ENCODE measurements around the gene TMEM132D.
"Not testable (repeated sequence)": the region's sequence is repeated elsewhere in the genome, so short reads cannot be mapped to it uniquely, and the experiment has no call there.

Gene TMEM132D

GRCh38 chr12:129195081-129195480, 708.7 kb downstream of the TMEM132D start:
- DNase-seq (ENCODE audit: extremely low read depth, low read depth) = no peak
- no peak for TF ChIP-seq CTCF (IDR thresholded peaks at IDR 0.05; ENCODE audit: low read depth, low read length)

DNA sequence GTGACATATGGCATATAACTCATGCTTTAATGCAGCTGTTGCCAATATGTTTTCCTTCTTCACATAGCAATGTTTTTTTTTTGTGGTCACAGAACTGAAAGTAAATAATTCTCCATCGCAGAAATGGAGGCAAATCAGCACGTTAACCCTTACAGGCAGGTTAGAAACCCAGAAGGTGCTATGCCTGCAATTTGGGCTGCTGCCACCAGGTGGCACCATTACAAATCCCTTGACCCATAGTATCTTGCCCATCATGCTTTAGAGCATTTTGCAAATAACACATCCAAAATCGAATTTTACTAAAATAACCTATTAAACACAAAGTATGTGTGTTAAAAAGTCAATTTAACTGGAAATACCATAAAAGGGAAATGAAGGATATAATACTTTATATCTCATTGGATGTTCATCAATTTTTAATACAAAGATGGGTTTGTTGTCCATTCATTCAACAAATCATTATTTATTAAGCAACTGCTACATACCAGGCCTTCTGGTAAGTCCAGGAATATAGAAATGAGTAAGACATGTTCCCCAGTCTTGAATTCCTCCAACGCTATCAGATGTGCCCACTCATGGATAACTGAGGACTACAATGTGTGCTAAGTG, 710.5 kb downstream of the TMEM132D start:
- DNase-seq (ENCODE audit: extremely low read depth, low read depth) = no peak
- peak; percentile 27 for TF ChIP-seq CTCF (IDR thresholded peaks at IDR 0.05; ENCODE audit: low read depth, low read length)

DNA sequence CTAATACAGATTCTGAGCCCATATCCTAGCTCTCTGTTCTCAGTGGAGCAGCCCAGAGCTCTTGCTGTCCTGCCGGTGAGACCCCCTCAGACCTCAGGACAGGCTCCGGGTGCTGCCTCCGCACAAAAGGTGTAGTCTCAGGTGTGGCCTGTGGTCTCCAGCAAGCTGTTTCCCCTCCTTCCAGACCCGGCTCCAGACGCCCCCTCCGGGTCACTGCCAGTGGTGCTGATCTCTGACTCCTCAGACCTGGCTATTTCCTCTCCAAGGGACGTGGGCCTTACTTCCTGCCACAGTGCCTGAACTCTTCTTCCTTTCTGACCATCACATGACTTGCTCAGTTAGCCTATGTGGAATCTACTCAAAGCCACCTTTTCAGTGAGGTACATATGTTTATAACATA, 713.0 kb downstream of the TMEM132D start:
- no peak for TF ChIP-seq CTCF (IDR thresholded peaks at IDR 0.05; ENCODE audit: low read depth, low read length)
- no peak for DNase-seq (ENCODE audit: extremely low read depth, low read depth)

GRCh38 chr12:129189879-129190278, 713.9 kb downstream of the TMEM132D start:
- not testable (repeated sequence) for DNase-seq (ENCODE audit: extremely low read depth, low read depth)

DNA sequence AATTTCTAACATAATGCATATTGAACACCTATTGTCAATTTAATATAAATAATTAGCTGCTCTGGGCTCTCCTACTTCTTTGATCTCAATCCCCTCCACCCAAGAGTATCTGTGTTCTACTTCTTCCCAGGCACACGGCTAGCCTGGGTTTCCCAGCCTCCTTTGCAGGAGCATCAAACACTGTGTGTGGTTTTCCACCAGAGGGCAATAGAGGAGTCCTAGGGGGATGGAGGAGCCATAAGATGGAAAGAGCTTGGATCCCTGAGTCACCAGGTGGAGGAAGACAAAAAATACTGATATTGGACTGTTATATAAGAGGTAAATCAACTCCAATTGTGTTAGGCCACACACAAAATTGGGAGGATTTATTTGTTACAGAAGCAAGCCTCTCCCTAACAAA, 716.9 kb downstream of the TMEM132D start:
- TF ChIP-seq CTCF (IDR thresholded peaks at IDR 0.05; ENCODE audit: low read depth, low read length) = no peak
- DNase-seq (ENCODE audit: extremely low read depth, low read depth) = no peak

DNA sequence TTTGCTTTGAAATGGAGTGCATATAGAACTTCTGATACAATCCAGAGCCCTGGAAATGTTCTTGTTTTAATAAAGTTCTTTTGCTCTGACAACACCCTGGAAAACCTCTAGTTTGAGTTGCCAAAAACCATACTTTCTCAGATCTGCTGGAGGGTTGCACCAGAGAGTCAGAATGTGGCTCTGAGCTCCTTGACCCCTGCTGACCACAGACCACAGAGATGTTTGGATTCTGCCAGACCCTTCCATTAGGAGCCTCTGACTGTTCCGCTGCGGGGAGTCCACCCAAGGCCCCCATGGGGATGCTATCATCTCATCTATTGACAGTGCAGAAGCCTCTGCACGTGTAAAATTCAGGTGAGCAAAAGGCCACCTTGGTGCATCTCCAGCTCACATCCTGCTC, 718.0 kb downstream of the TMEM132D start:
- TF ChIP-seq CTCF (IDR thresholded peaks at IDR 0.05; ENCODE audit: low read depth, low read length) = no peak

GRCh38 chr12:129184127-129184928, 719.5 kb downstream of the TMEM132D start:
- DNase-seq (ENCODE audit: extremely low read depth, low read depth) = no peak

More for the DNA sequence above, 718.0 kb downstream of the TMEM132D start:
- no peak for DNase-seq (ENCODE audit: extremely low read depth, low read depth)

More at GRCh38 chr12:129184127-129184928, 719.5 kb downstream of the TMEM132D start:
- TF ChIP-seq CTCF (IDR thresholded peaks at IDR 0.05; ENCODE audit: low read depth, low read length) = no peak
